Pancreas (tissue), 10 donors: Measurements from ENCODE around the gene DDX27. TPM values are rescaled to one million over a fixed set of nuclear protein-coding genes. Genes with fewer than 3 reads are reported as not detected.

Source experiments
- ATAC-seq, 4 donors: fragments of 200-7000 bp; cut with Tn5 transposase; one replicate each; pipeline versions ENCODE4 v1.8.0 to v1.9.1; 2020; ENCODE audit warnings: mild to moderate bottlenecking in 4 of 4, moderate library complexity in 4 of 4
- DNase-seq, 6 donors: peaks; one replicate each; pipeline ENCODE4 v3.0.0-alpha.2; 2020
- FAIRE-seq: peaks from 2 replicates; lab custom pipeline; 2012; peaks lifted over from hg19 to GRCh38; lab: Jason Lieb, UNC
- H3K27ac ChIP-seq, 4 donors: fragments of 200-600 bp; sonication (generic); 1 replicate in 3 of 4; 2 replicates in 1 of 4; pipeline versions ENCODE4 v1.5.0 to v1.8.0; 2020
- H3K27me3 ChIP-seq, 4 donors: fragments of 200-600 bp; one replicate each; pipeline ENCODE4 v1.8.0; 2021
- H3K36me3 ChIP-seq, 3 donors: fragments of 200-600 bp; sonication (generic) in 1 of 3; one replicate each; pipeline versions ENCODE4 v1.5.0 to v1.8.0; 2020 to 2021
- H3K4me1 ChIP-seq, 3 donors: fragments of 200-600 bp; one replicate each; pipeline ENCODE4 v1.8.0; 2021
- H3K4me3 ChIP-seq, 4 donors: fragments of 200-600 bp; sonication (generic) in 2 of 4; one replicate each; pipeline versions ENCODE4 v1.5.0 to v1.8.0; 2020 to 2021
- H3K9me3 ChIP-seq, 4 donors: fragments of 200-600 bp; one replicate each; pipeline ENCODE4 v1.8.0; 2021
- WGBS, 2 donors: extraction: QIAGEN DNeasy Blood & Tissue Kit; methylation state at CpG; one replicate each; pipeline ENCODE4 v1.1.7; 2013; 5-methylcytosine and 5-hydroxymethylcytosine counted together
- intact Hi-C, 3 donors: fragments of 100-400 bp; cut with DNase I; formaldehyde crosslinking; loops; one replicate each; pipeline versions ENCODE4 v1.11.1 to v1.14.2; 2022
- polyA plus RNA-seq, 2 donors: library from polyadenylated mRNA; stranded (reverse); fragments of 200-250 nt; gene quantifications; one replicate each; pipeline ENCODE4 v1.2.3, GENCODE V29; 2013
- total RNA-seq, 6 donors: library from RNA; stranded (reverse); fragmentation: NEBNext Ultra II Directional in 4 of 6; extraction: Animal tissue kit (Norgen Biotek cat#: 25700) in 4 of 6; gene quantifications; one replicate each; pipeline versions ENCODE4 v1.2.1 to v1.2.4, GENCODE V29; 2021 to 2023
- TF ChIP-seq, protein P1 (sequence below), 4 donors: fragments of 200-600 bp; sonication (generic) in 3 of 4; IDR thresholded peaks; one replicate each; pipeline versions ENCODE4 v1.5.0 to v1.8.0; 2021; ENCODE audit warnings: antibody characterized with exemption in 4 of 4
- donor health status: healthy with polysubstance abuse.
- donor health status: DM: no; HTN: no; CAD: no; lungs with moderate emphysema.
- donor health status: DM: no; HTN: no; CAD: no.
- donor health status: control.
- donor health status: control.
- donor health status: Bipolar disorder and iron deficiency.
- donor health status: DM: yes; HTN: yes; CAD: no.
- donor health status: DM: no; HTN: no; CAD: no.
- donor health status: DM: no; HTN: no; CAD: no.
- donor health status: DM: yes; HTN: yes; CAD: no.

Gene DDX27, protein sequence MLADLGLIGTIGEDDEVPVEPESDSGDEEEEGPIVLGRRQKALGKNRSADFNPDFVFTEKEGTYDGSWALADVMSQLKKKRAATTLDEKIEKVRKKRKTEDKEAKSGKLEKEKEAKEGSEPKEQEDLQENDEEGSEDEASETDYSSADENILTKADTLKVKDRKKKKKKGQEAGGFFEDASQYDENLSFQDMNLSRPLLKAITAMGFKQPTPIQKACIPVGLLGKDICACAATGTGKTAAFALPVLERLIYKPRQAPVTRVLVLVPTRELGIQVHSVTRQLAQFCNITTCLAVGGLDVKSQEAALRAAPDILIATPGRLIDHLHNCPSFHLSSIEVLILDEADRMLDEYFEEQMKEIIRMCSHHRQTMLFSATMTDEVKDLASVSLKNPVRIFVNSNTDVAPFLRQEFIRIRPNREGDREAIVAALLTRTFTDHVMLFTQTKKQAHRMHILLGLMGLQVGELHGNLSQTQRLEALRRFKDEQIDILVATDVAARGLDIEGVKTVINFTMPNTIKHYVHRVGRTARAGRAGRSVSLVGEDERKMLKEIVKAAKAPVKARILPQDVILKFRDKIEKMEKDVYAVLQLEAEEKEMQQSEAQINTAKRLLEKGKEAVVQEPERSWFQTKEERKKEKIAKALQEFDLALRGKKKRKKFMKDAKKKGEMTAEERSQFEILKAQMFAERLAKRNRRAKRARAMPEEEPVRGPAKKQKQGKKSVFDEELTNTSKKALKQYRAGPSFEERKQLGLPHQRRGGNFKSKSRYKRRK
- 10 to 100 TPM; 12.0 to 18.4 (median 15.9) TPM for total RNA-seq
- 10 to 100 TPM; 19.7 to 33.0 TPM for polyA plus RNA-seq

- Histone ChIP-seq H3K4me1 (peaks cover 0 to 15% (median 7%) of the 10 kb centered on the region in 3 donors), H3K4me3 (peak within 1 kb of the TSS; percentile 72 to 89 (median 79)), H3K27ac (peak within 1 kb of the TSS; percentile 35 to 80 (median 69)), H3K27me3 (no peaks in the 10 kb centered on the region), H3K9me3 (no peaks in the 10 kb centered on the region), H3K36me3 (peaks cover 3 to 28% (median 19%) of the 10 kb centered on the region in 3 donors)
- intact Hi-C loops = loop anchor here in 2 of 3 donors (5.0 kb wide), 1 partner anchor 87 kb away; no protein-coding TSS in a partner anchor
- peak; percentile 94 to 98 (median 96) for ATAC-seq
- DNase-seq = peak; percentile 94 to 98 (median 96)
- TF ChIP-seq, protein P1, sequence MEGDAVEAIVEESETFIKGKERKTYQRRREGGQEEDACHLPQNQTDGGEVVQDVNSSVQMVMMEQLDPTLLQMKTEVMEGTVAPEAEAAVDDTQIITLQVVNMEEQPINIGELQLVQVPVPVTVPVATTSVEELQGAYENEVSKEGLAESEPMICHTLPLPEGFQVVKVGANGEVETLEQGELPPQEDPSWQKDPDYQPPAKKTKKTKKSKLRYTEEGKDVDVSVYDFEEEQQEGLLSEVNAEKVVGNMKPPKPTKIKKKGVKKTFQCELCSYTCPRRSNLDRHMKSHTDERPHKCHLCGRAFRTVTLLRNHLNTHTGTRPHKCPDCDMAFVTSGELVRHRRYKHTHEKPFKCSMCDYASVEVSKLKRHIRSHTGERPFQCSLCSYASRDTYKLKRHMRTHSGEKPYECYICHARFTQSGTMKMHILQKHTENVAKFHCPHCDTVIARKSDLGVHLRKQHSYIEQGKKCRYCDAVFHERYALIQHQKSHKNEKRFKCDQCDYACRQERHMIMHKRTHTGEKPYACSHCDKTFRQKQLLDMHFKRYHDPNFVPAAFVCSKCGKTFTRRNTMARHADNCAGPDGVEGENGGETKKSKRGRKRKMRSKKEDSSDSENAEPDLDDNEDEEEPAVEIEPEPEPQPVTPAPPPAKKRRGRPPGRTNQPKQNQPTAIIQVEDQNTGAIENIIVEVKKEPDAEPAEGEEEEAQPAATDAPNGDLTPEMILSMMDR (IDR thresholded peaks at IDR 0.05) = no peak
- FAIRE-seq = peak; percentile 97
- WGBS, 2 donors = 0% methylated on average over 46 of the region's 46 CpGs
Observed at GRCh38 chr20:49219091-49219923, at the start of gene DDX27. DDX27 (plus strand) TSS chr20:49219416; CDS start chr20:49219449, 33 bp downstream.

- Histone ChIP-seq H3K27me3 (no peaks in the 10 kb centered on the region), H3K4me1 (peaks cover 0 to 24% (median 23%) of the 10 kb centered on the region in 3 donors), H3K36me3 (no peaks in the 10 kb centered on the region), H3K4me3 (no peak overlapping the region), H3K27ac (no peak overlapping the region), H3K9me3 (no peaks in the 10 kb centered on the region)
- FAIRE-seq (no peak), DNase-seq (no peak), ATAC-seq (no peak)
- intact Hi-C loops = no loop called here
- WGBS, 2 donors = 84 to 92% methylated on average over 2 of the region's 2 CpGs
- TF ChIP-seq, protein P1 (IDR thresholded peaks at IDR 0.05) = no peak
Observed at GRCh38 chr20:49169547-49169946, 49.7 kb upstream of the DDX27 start.

GRCh38 chr20:49170714-49171113 is 48.5 kb upstream of the DDX27 start:
- no peak overlapping the region for H3K4me3 ChIP-seq
- DNase-seq (no peak), FAIRE-seq (no peak), ATAC-seq (no peak)
- no peaks in the 10 kb centered on the region for H3K36me3 ChIP-seq
- H3K27ac ChIP-seq = no peak overlapping the region
- no peaks in the 10 kb centered on the region for H3K27me3 ChIP-seq
- H3K9me3 ChIP-seq = no peaks in the 10 kb centered on the region
- WGBS, 2 donors = 96 to 100% methylated on average over 2 of the region's 2 CpGs
- intact Hi-C loops = no loop called here
- peaks cover 0 to 24% (median 23%) of the 10 kb centered on the region in 3 donors for H3K4me1 ChIP-seq
- TF ChIP-seq, protein P1 (IDR thresholded peaks at IDR 0.05) = no peak

- TF ChIP-seq, protein P1 (IDR thresholded peaks at IDR 0.05) = no peak
- ATAC-seq = no peak
- intact Hi-C loops = no loop called here
- H3K4me1 ChIP-seq = peaks cover 0 to 17% (median 15%) of the 10 kb centered on the region in 3 donors
- H3K36me3 ChIP-seq = no peaks in the 10 kb centered on the region
- no peak overlapping the region for H3K4me3 ChIP-seq
- H3K27ac ChIP-seq = no peak overlapping the region
- no peak for DNase-seq
- no peak for FAIRE-seq
- no peaks in the 10 kb centered on the region for H3K27me3 ChIP-seq
- no peaks in the 10 kb centered on the region for H3K9me3 ChIP-seq
Observed at GRCh38 chr20:49171909-49172308, 47.3 kb upstream of the DDX27 start.
